Mammary epithelial cell (primary cell): ENCODE results near the gene ZW10.

ENCODE experiments used
- EZH2 ChIP-seq: IDR thresholded peaks from 2 replicates; pipeline ENCODE4 v1.6.1; 2012; ENCODE audit warnings: low read length, inconsistent platforms, borderline replicate concordance
- TF ChIP-seq, protein P1 (sequence below), 2 donors: IDR thresholded peaks in 1 of 2; conservative IDR thresholded peaks in 1 of 2; 2 replicates each; pipeline ENCODE4 v1.5.1; 2011 to 2012; ENCODE audit warnings: inconsistent platforms in 2 of 2, low read length in 2 of 2, mild to moderate bottlenecking in 2 of 2, control low read depth in 1 of 2, low read depth in 1 of 2; ENCODE audit not compliant: insufficient read depth in 1 of 2; ENCODE audit errors: extremely low read depth in 1 of 2

DNA sequence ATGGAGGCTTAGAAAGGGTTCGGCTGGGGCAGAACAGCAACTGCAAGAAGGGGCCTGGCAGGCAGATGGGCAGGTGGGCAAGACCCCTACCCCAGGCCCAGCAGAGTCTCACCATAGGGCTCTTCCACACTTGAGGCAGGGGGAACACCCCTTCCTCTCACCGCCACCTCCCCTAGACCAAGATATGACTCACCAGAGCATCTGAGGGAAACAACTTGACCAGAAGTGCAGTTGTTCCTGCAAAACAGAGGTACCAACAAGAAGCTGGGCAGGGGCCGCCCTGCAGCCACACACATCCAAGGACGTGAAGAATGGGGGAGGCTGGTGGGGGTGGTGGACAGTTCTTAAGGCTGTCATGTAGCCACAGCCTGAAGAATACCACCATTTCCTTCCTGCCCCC, 78.3 kb downstream of the ZW10 start:
- TF ChIP-seq, protein P1, sequence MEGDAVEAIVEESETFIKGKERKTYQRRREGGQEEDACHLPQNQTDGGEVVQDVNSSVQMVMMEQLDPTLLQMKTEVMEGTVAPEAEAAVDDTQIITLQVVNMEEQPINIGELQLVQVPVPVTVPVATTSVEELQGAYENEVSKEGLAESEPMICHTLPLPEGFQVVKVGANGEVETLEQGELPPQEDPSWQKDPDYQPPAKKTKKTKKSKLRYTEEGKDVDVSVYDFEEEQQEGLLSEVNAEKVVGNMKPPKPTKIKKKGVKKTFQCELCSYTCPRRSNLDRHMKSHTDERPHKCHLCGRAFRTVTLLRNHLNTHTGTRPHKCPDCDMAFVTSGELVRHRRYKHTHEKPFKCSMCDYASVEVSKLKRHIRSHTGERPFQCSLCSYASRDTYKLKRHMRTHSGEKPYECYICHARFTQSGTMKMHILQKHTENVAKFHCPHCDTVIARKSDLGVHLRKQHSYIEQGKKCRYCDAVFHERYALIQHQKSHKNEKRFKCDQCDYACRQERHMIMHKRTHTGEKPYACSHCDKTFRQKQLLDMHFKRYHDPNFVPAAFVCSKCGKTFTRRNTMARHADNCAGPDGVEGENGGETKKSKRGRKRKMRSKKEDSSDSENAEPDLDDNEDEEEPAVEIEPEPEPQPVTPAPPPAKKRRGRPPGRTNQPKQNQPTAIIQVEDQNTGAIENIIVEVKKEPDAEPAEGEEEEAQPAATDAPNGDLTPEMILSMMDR (conservative IDR thresholded peaks at IDR 0.05 in 1 of 2, IDR thresholded peaks at IDR 0.05 in 1 of 2; ENCODE audit: extremely low read depth in 1 of 2, insufficient read depth in 1 of 2, low read depth in 1 of 2, low read length in 2 of 2) = no peak
- TF ChIP-seq EZH2 = no peak
